SK-MEL-5 (cell line): Measurements from ENCODE around the gene NTSR1. TPM values are rescaled to one million over a fixed set of nuclear protein-coding genes. Genes with fewer than 3 reads are reported as not detected.

Experiments used
- DNase-seq: peaks from one replicate; pipeline ENCODE4 v3.0.0-alpha.2; 2016; ENCODE audit warnings: low read depth, low spot score
- in situ Hi-C: cut with HindIII; loops from 2 replicates; pipeline ENCODE4 v1.10.0; 2016; ENCODE audit warnings: low sequenced_read_pairs, high pct_unique_total_duplicates, low pct_unique_long_range_greater_than_20kb
- total RNA-seq: library from RNA; depleted of rRNA; stranded (reverse); fragments of >200 nt; shearing (Covaris generic); gene quantifications from 2 replicates; pipeline ENCODE4 v1.2.3, GENCODE V29; 2014

The NTSR1 gene
- total RNA-seq, 1 experiment from 2014 or later, result not detected

DNA sequence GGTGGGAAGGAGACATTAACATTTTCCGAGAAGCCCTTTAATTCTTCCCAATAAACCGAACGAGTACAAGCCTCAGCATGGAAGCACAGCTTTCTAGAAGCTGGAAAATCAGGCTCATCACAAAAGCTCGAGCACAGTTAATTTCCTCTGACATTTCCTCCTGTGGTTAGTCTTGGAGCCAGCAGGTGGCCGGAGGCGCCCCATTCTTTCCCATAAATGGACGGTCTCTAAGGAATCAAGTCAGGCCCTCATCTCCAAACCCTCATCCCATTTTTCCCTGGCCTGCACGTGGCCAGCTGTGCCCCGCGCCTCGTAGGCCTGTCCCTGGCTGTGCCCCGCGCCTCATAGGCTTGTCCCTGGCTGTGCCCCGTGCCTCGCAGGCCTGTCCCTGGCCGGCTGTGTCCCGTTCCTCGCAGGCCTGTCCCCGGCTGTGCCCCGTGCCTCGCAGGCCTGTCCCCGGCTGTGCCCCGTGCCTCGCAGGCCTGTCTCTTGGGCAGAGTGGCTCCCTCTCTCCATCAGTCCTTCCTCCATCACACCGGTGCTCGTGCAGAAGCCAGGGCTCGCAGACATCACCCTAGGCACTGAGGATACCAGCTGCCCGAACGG, 19.7 kb upstream of the NTSR1 start:
- in situ Hi-C loops, result no loop called here
- no peak for DNase-seq

GRCh38 chr20:62689861-62690260, 18.8 kb upstream of the NTSR1 start:
- no peak for DNase-seq
- in situ Hi-C loops, result no loop called here

GRCh38 chr20:62690261-62690820, 18.3 kb upstream of the NTSR1 start:
- no peak for DNase-seq
- in situ Hi-C loops, result no loop called here

- in situ Hi-C loops, result no loop called here
- DNase-seq, result no peak
These were observed 17.1 kb upstream of the NTSR1 start for GRCh38 chr20:62691487-62691886.

GRCh38 chr20:62692176-62692575, 16.5 kb upstream of the NTSR1 start:
- in situ Hi-C loops, result no loop called here
- no peak for DNase-seq

- in situ Hi-C loops, result no loop called here
- DNase-seq, result no peak
These were observed 15.7 kb upstream of the NTSR1 start for GRCh38 chr20:62692801-62693523.

GRCh38 chr20:62693524-62693922, 15.1 kb upstream of the NTSR1 start:
- no peak for DNase-seq
- in situ Hi-C loops, result no loop called here

DNA sequence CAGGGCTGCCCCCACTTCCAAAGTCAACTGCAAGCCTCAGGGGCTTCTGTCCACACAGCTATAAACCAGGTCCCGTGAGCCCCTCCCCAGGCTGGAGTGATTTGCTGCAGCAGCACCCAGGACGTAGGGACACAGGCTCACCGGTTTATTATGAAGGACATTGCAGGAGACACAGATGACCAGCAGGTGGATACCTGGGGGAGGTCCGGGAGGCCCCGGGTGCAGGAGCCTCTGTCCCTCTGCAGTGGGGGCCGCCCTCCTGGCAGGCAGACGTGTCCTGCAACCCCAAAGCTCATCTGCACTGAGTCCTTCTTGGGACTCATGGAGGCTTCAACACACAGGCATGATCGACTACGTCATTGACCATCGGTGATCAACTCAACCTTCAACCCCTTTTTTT, 14.5 kb upstream of the NTSR1 start:
- in situ Hi-C loops, result no loop called here

GRCh38 chr20:62694868-62695267, 13.8 kb upstream of the NTSR1 start:
- in situ Hi-C loops, result no loop called here

More for the DNA sequence above, 14.5 kb upstream of the NTSR1 start:
- DNase-seq, result no peak

GRCh38 chr20:62695448-62696414, 12.9 kb upstream of the NTSR1 start:
- no peak for DNase-seq
- in situ Hi-C loops, result no loop called here

More at GRCh38 chr20:62694868-62695267, 13.8 kb upstream of the NTSR1 start:
- no peak for DNase-seq

DNA sequence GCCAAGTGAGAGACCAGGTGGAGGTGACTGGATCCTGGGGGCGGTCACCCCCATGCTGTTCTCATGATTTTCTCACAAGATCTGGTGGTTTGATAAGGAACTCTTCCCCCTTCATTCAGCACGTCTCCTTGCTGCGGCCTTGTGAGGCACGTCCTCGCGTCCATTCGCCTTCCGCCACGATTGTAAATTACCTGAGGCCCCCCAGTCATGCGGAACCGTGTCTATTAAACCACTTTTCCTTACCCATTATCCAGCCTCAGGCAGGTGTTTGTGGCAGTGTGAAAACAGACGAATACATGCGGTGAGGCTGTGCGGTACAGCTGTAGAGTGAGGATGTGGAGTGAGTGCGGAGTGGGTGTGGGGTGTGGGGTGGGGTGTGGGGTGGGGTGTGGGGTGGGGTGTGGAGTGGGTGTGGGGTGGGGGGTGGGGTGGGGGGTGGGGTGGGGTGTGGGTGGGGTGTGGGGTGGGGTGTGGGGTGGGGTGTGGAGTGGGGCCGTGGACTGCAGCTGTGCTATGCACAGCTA, 12.1 kb upstream of the NTSR1 start:
- in situ Hi-C loops, result no loop called here
- no peak for DNase-seq

- in situ Hi-C loops, result no loop called here
- DNase-seq, result no peak
These were observed 11.6 kb upstream of the NTSR1 start for GRCh38 chr20:62696989-62697388.

DNA sequence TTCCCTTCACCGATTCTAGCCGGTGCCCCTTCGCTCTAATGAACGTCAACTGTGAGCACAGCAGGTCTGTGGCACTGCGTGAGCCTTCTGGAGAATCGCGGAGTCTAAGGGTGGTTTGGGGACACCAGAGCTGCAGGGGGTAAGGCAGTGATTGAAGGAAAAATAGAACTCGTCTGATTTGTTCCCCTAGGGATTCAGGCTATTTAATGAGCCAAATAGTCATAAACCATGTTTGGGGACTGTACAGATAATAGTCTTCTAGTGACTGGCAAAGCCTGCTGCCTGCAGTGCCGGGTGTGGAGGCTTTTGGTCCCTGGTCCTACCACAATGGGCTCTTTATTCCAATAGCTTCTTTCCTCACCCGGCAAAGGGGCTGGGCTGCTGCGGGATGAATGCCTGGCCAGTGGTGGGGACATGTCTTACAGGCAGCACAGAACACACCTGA, 11.1 kb upstream of the NTSR1 start:
- peak; percentile 65 for DNase-seq
- in situ Hi-C loops, result no loop called here

GRCh38 chr20:62698231-62698630, 10.4 kb upstream of the NTSR1 start:
- in situ Hi-C loops, result no loop called here

GRCh38 chr20:62699296-62699695, 9.3 kb upstream of the NTSR1 start:
- DNase-seq, result no peak
- in situ Hi-C loops, result no loop called here

More at GRCh38 chr20:62698231-62698630, 10.4 kb upstream of the NTSR1 start:
- no peak for DNase-seq

- DNase-seq, result no peak
- in situ Hi-C loops, result no loop called here
These were observed 8.9 kb upstream of the NTSR1 start for GRCh38 chr20:62699741-62700140.

- in situ Hi-C loops, result no loop called here
- no peak for DNase-seq
These were observed 8.2 kb upstream of the NTSR1 start for GRCh38 chr20:62700261-62700930.
